SW480 (cell line): ENCODE measurements around the gene HOXC6.

Source experiments
- DNase-seq: peaks from one replicate; pipeline ENCODE4 v3.0.0-alpha.2; 2016; ENCODE audit warnings: low spot score

The HOXC6 gene

DNA sequence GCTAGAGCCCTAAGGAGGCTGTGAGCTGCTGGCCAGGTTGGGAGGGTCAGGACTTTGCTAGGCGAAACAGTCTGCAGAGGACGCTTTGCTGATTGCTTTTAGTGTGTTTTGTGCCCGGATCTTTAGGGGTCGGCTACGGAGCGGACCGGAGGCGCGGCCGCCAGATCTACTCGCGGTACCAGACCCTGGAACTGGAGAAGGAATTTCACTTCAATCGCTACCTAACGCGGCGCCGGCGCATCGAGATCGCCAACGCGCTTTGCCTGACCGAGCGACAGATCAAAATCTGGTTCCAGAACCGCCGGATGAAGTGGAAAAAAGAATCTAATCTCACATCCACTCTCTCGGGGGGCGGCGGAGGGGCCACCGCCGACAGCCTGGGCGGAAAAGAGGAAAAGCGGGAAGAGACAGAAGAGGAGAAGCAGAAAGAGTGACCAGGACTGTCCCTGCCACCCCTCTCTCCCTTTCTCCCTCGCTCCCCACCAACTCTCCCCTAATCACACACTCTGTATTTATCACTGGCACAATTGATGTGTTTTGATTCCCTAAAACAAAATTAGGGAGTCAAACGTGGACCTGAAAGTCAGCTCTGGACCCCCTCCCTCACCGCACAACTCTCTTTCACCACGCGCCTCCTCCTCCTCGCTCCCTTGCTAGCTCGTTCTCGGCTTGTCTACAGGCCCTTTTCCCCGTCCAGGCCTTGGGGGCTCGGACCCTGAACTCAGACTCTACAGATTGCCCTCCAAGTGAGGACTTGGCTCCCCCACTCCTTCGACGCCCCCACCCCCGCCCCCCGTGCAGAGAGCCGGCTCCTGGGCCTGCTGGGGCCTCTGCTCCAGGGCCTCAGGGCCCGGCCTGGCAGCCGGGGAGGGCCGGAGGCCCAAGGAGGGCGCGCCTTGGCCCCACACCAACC is 1.5 kb downstream of the HOXC6 start:
- DNase-seq: no peak

DNA sequence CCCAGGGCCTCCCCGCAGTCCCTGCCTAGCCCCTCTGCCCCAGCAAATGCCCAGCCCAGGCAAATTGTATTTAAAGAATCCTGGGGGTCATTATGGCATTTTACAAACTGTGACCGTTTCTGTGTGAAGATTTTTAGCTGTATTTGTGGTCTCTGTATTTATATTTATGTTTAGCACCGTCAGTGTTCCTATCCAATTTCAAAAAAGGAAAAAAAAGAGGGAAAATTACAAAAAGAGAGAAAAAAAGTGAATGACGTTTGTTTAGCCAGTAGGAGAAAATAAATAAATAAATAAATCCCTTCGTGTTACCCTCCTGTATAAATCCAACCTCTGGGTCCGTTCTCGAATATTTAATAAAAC is 2.2 kb downstream of the HOXC6 start:
- no peak for DNase-seq

DNA sequence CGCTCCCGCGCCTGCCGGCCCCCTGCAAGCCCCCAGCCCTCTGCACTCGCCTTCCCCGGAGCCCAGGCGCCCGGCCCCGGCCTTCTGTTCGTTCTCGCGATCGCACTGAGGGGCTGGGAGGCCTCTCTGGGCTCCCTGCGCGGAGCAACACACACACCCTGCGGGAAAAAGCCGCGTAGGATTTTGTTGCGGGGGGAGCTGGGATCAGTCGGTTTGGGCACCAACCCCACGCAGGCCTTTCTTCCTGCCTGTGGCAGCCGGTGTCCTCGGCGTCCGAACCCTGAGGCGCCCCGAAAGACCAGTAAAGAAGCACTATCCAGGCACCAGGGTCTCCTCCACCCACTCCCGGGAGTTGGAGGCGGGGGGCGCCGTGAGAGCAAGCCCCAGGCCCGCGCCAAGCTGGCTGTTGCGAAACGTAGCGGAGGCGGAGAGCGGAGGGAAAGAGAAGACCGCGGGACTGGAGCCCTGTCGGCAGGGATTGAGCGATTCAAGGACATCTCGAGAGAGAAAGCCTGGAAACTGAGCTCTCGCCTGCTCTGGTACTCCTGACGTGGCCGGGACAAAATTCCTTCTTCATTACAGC is 2.7 kb downstream of the HOXC6 start:
- no peak for DNase-seq

DNA sequence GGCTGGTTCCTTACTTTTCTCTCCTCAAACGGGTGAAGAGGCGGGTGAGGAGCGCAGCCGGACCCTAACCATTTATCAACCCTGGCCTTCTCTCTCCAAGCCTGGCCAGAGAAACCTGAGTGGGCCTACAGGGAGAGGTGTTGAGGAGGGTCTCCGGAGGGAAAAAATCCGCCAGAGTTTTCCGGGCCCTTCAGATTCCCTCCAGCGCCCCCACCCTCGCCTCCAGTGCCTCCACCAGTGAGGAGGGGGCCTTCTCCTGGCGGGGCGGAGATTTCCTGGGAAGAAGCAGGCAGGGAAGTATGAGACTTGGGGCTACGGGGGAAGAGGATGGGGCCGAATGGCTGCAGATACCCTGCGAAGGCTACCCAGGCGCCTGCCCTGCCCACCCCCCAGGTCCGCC is 3.2 kb downstream of the HOXC6 start:
- DNase-seq: no peak

DNA sequence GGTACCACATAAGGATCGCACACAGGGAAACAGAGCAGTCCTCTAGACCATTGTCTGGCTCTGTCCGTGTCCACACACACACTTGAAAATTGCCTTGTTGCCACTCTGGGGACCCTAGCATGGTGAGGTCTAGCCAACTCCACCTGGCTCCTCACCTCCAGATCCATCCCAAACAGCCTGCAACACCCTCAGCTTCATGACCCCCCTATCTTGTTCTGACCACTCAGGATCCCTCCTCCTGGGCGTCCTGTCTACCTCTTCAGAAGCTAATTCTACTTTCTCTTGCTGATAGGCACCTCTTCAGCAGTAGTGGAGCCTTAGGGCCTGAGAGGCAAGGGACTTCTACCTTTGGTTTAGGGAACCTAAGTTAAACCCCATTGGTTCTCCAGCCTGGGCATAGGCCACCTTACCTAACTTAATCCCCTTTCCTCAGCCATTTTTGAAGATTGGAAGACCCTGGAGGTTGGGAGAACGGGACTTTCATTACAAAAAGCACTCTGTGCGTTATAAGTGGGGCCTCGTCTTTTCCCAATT is 3.9 kb downstream of the HOXC6 start:
- DNase-seq: no peak

DNA sequence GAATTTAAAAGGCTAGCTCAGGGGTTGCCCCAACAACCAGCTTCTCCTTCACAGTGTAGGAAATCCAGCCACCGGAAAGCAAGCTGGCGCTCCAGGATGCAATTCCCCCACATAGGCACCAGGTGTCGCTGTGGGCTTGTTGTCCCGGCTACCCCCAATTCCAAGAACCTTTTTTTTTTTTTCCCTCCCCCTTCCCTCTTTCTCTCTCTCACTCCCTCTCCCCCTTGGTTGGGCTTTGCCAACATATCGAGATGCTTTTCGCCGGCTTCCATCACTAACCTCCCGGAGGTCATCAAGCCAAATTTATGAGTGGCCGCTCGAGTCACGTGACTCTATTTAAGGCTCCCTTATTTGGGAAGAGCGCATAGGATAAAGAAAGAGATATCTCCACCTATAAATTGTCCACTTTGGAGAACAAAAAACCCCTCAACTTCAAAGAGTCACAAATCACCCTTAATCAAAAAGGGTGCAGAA is 4.4 kb downstream of the HOXC6 start, which contains the start of gene HOXC5:
TSS of gene HOXC5 (plus strand) at position 424 of the 474 bp plus-strand sequence. CDS start 73 bp downstream, outside the sequence.
- DNase-seq: peak; percentile 86

DNA sequence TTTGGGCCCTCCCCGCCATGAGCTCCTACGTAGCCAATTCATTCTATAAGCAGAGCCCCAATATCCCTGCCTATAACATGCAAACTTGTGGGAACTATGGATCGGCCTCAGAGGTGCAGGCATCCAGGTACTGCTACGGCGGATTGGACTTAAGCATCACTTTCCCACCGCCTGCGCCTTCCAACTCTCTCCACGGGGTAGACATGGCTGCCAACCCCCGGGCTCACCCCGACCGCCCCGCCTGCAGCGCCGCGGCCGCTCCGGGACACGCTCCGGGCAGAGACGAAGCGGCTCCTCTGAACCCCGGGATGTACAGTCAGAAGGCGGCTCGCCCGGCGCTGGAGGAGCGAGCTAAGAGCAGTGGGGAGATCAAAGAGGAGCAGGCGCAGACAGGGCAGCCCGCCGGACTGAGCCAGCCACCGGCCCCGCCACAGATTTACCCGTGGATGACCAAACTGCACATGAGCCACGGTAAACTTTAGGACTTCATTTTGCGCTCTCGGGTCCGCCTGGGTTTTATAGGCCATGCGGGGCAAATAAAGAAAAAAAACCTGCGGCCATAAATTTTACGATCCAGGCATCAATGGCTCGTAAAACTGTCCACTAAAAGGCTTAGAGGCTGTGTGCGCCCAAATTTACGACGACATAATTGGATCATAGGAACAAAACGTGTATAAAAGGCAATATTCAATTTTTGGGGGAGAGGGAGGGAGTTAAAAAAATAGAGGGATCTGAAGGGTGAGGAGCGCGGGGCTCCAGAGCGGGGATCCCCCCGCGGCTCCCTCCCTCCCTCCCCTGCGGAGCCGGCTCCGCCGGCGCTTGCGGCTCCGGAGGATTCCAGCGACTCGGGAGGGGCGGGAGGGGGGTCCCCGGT is 5.1 kb downstream of the HOXC6 start:
- DNase-seq: peak; percentile 89

DNA sequence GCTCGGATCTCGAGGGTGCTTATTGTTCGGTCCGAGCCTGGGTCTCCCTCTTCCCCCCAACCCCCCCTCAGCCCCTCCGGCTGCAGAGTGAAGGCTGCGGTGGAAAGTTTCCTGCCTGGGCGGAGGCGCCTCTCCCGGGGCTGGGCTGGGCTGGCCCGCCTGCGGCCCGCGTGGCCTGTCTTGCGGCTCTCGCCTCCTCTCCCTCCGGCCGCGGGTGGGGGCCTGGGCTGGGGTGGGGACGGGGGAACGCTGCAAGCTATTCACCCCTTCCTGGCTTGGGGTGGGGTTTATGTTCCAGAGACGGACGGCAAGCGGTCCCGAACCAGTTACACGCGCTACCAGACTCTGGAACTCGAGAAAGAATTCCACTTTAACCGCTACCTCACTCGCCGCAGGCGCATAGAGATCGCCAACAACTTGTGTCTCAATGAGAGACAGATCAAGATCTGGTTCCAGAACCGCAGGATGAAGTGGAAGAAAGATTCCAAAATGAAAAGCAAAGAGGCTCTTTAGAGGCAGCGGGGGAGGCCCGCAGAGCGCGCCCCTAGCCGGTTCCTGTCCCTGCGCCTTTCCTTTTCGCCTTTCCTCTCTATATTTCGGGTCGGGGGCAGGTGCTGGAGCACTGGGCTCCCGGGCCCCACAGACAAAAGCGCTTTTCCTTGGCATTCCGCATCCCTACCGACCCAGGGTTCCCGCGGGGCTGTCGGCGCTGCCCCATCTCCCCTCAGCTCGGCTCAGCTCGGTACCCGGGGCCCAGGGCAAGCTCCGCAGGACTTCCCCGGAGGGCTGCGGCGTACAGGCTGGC is 5.9 kb downstream of the HOXC6 start:
- DNase-seq: no peak

DNA sequence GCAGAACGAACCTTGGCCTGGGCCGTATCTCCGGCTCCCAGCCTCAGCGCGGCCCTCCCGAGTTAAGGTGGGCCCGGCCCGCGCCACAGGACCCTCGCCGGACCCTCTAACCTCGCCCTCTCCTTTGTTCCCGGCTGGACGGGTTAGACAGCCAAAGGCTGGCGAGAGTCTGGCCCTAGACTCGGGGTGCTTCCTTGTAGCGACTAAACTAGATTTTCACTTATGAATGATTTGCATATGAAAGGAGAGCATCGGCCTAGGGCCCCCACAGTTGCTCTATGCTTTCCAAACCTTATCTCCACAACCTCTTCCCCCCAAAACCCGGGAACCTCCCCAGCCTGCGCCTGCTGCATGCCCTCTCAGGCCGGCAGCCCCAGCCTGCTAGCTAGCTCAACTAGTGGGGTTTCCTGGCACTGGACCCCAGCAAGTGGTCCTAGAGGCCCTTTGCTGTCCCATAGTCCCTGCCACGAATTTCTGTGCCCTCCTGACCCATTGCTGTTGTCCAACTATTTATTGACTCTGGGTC is 6.6 kb downstream of the HOXC6 start:
- DNase-seq: no peak

DNA sequence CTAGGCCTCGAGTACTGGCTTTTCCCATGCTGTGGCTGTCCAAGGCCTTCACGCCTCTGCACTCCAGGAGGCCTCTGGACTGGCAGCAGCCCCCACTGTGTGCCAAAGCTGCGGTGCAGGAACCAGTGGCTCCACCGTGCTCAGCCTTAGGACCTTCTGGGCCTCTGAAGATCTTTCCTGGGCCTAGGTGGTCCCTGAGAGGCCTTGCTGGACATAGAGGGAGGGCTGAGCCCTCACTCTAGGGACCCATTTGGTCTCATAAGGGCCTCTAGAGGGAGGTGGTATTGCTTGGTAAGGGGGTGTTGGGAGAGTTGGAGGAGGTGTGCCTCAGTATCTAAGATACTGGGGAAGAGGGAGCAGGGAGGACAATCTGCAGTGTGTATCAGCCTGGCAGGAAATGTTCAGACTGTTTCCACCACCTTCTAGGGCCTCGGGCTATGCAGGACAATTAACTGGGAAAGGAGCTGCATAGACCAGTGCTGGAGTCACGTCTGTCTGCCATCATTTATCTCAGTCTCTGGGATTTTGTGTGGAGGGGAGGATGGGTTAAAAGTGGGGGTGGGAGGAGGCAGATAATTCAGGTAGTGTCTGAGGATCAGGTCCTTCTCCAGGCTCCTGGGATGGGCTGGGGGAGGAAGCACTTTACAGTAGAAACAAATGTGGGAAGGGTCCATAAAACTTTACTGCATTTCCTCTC is 7.5 kb downstream of the HOXC6 start:
- no peak for DNase-seq

DNA sequence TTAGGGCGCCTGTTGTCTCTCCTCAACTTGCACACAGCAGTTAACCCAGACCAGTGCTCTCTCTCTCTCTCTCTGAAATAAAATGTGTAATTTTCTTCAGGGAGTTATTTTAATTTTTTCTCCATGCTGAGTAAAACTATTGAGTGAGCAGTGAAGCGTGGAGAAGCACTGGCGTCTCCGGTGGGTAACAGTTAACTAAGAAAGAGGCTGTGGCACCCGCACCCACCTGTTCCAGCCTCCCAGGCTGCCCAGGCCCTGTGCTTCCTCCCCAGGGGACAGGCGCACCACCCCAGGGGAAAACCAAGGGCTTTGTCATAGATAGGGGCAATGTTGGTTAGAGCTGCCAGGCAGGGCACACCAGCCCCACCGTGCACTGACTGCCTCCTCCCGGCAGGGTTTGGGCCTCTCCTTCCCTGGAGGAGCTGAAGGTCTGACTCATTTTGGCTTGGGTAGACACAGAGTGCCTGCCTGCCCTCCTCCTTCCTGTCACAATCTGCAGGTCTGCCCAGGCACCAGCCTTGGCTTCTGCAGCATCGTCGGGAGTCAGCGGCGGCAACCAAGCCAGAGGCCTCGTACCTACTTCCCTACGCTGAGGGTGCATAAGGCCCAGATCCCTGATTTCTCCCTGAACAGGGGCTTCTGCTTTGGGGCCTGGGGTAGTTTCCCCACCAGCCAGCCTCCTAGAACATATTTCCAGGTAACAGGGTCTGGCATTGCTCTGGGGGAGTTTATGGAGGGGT is 8.6 kb downstream of the HOXC6 start:
- peak; percentile 36 for DNase-seq

DNA sequence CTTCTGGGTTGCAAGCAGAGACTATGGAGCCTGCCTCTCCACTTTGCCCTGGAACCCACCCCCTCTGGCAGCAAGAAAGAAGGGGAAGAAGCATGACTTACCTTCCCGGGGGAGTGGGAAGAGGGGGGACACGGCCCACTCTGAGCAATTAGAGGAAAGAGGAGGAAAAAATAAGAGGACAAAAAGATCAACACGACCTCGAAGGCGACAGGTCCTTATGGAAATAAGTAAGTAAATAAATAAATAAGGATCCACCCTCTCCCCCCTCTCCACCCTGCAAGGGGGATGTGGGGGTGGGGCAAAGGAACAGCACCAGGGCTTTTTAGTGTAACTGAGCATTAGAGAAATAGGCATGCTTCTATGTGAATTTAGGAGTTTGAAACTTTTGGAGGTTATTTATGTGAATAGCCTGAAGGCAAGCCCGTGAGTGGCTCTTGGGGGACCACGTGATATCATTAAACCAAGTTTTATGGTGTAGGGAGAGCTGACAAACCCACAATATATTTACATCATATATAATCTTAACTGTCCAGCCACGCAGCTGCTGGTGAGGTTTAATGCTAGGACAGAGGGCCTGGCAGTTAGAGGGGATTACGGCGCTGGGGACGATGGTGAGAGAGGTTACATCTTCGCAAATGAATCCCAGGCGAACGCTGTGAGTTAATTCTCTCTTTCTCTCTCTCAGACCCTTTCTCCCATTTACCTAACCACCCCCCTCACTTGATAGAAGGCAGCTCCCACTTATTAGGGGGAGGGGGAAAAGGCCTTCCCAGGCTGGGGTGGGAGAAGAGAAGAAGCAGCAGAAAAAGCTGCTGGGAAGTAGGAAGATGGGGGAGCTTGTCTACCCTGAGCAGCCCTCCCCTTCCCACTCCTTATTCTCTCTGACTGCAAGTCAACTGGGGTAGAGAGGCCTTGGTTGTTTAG is 9.4 kb downstream of the HOXC6 start:
- no peak for DNase-seq

DNA sequence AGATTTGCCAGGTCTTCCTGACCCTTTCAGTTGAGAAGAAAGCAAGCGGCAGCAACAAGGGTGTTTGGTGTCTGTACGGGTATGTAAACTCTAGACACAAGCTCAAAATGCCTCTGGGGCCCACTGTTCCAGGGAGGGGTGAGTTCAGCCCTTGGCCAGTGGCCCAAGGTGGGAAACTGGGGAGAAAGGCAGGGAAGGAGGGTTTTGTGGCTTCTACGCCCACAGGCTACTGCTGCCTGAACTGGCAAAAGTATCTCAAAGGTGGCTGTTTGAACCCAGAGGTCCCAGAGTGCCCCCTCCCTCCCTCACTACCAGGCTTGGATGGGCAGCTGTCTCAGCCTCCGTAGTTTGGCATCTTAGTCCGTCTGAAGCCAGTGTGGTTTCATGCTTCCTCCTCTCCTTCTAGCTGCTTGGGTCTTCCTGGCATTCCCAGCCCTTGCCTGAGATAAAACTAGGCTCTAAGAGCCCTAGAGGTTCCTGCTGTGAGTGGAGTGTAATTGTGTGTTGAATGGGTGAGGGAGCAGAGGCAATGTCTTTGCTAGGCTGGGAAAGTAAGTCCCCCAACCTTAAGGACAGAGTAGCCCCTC is 10.1 kb downstream of the HOXC6 start:
- no peak for DNase-seq

DNA sequence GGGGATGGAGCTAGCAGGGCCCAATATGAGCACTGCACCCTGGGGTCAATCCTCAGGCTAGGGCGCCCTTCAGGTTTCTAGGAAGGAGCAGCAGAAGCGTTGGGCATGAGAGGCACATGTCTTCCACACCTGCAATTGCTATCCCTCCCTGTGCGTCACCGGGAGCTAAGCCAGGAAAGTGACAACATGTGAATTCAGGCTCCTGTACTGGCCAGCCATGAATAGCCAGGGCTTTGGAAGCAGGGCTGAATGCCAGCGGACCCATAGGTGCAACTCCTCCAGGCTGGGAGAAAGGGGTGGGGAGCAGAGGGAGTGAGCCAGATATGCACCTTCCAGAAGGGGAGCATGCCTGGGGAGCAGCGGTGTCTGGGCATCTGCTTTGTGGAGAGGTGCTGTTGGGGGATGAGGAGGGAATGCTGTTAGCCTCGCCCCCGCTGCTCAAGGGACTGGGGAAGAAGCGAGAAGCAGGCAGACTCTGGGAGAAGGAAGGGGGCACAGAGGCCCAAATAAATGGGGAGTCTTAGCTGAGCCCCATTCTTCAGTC is 10.7 kb downstream of the HOXC6 start:
- DNase-seq: no peak

DNA sequence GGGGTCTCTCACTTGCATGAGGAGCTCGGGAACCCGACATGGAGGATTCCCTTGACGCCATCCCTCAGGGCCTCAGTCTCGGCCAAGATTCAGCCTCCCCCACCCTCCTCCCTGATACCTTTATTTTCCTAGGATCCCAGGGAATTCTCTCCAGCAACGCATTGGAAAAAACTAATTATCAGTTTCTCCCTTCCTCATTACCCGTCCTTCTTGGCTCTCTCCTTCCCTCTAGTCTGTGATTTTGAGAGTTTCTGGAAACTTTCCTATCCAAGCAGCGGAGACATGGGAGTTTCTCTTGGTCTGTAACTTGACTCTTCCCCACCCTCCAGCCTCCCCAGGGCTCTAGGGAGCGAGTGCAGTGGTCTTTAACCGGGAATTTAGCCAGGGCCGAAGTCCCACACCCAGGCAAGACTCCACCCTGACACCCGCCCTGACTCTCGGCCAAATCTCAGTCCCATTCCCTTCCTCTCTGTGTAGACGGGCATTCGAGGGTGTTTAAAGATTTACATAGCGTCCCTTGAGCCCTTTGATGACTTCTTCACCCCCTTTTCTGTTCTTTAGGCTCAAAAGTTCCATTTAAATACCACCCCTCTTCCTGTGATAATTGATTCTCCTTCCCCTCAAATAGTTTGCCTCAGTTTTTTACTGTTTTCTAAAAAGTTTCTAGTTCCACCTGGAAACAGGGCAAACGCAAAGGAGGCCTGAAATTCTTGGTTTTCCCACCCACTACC is 11.3 kb downstream of the HOXC6 start:
- DNase-seq: no peak

DNA sequence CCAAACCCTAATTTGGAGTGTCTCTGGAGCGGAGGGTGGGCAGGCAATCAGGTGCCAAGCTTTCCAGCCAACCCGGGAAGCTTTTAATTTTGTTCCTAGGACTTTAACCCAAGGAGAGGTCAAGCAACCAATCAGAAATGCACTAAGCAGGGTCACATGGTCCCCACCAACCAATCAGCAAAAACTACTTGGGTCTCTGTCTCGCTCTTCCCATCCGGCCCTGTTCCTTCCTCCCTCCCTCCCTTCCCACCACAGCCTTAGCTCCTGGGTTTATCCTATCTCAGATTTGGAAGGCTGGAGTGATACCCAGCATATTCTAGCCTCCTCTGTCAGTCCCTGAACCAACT is 11.9 kb downstream of the HOXC6 start:
- DNase-seq: peak; percentile 22

DNA sequence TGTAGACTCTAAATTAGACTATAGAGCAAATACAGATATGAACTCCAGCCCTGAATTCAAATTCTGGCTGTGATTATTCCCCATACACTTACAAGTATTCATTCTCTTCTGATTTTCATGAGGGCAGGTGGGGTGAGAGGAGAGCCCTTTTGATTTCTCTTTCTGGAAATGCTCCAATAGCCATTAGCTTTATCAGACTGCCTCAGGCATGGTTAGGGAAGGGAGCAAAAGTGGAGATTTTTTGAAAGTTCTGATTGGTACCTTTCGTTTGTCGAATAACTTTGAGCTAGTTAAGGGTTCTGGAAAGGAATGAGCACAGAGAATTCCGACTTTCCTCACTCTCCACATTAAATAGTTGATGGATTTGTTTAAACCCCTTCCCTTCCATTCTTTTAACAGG is 12.4 kb downstream of the HOXC6 start:
- no peak for DNase-seq
